Keratinocyte (primary cell): Measurements from ENCODE around the gene KIF26A. TPM values are rescaled to one million over a fixed set of nuclear protein-coding genes. Genes with fewer than 3 reads are reported as not detected.

Experiments
- DNase-seq: peaks from one replicate; pipeline ENCODE4 v3.0.0-alpha.2; 2011; ENCODE audit warnings: low read depth, missing footprints, low spot score
- FAIRE-seq: peaks from 2 replicates; lab custom pipeline; 2011; peaks lifted over from hg19 to GRCh38; lab: Jason Lieb, UNC
- H2AFZ ChIP-seq: 2 replicates; pipeline ENCODE4 v1.6.0; 2012; ENCODE audit warnings: low read length, control low read depth, inconsistent platforms; ENCODE audit not compliant: control insufficient read depth
- H3K27ac ChIP-seq: 2 replicates; pipeline ENCODE4 v1.5.1; 2011; ENCODE audit warnings: low read length; ENCODE audit not compliant: control insufficient read depth, insufficient read depth
- H3K27me3 ChIP-seq: 3 replicates; pipeline ENCODE4 v1.6.0; 2011; ENCODE audit warnings: low read length; ENCODE audit not compliant: control insufficient read depth, insufficient read depth; ENCODE audit errors: extremely low read depth
- H3K36me3 ChIP-seq, 2 experiments: 2 replicates in 1 of 2; 3 replicates in 1 of 2; pipeline ENCODE4 v1.5.1; 2011; ENCODE audit warnings: low read length in 2 of 2, mild to moderate bottlenecking in 1 of 2; ENCODE audit not compliant: control insufficient read depth in 2 of 2, insufficient read depth in 2 of 2; ENCODE audit errors: extremely low read depth in 1 of 2
- H3K4me1 ChIP-seq: 3 replicates; pipeline ENCODE4 v1.5.1; 2011; ENCODE audit warnings: low read length; ENCODE audit not compliant: control insufficient read depth, insufficient read depth; ENCODE audit errors: extremely low read depth
- H3K4me2 ChIP-seq: 3 replicates; pipeline ENCODE4 v1.6.0; 2011; ENCODE audit warnings: low read depth, low read length; ENCODE audit not compliant: control insufficient read depth, insufficient read depth; ENCODE audit errors: extremely low read depth
- H3K4me3 ChIP-seq, 3 experiments: fragments of 200-600 bp in 1 of 3; sonication (generic) in 1 of 3; 2 replicates in 2 of 3; 3 replicates in 1 of 3; pipeline ENCODE4 v1.5.1; 2011 to 2016; ENCODE audit warnings: low read length in 3 of 3, mild to moderate bottlenecking in 3 of 3, control low read depth in 2 of 3, inconsistent platforms in 1 of 3, low read depth in 1 of 3, mixed read lengths in 1 of 3, mixed run types in 1 of 3, moderate library complexity in 1 of 3; ENCODE audit not compliant: control insufficient read depth in 2 of 3, insufficient read depth in 2 of 3; ENCODE audit errors: extremely low read depth in 1 of 3
- H3K79me2 ChIP-seq: 2 replicates; pipeline ENCODE4 v1.6.0; 2012; ENCODE audit warnings: low read length; ENCODE audit not compliant: control insufficient read depth, insufficient read depth
- H3K9ac ChIP-seq: 3 replicates; pipeline ENCODE4 v1.6.0; 2011; ENCODE audit warnings: low read length; ENCODE audit not compliant: control insufficient read depth, insufficient read depth; ENCODE audit errors: extremely low read depth
- H3K9me1 ChIP-seq: 3 replicates; pipeline ENCODE4 v1.6.0; 2011; ENCODE audit warnings: low read length; ENCODE audit not compliant: control insufficient read depth, insufficient read depth; ENCODE audit errors: extremely low read depth
- H3K9me3 ChIP-seq: 2 replicates; pipeline ENCODE4 v1.5.1; 2012; ENCODE audit warnings: low read depth, low read length; ENCODE audit not compliant: control insufficient read depth
- H4K20me1 ChIP-seq: 3 replicates; pipeline ENCODE4 v1.6.0; 2011; ENCODE audit warnings: low read length; ENCODE audit not compliant: control insufficient read depth, insufficient read depth; ENCODE audit errors: extremely low read depth
- CTCF ChIP-seq, 3 experiments: IDR thresholded peaks in 1 of 3; conservative IDR thresholded peaks in 1 of 3; optimal IDR thresholded peaks in 1 of 3; 2 replicates in 2 of 3; 3 replicates in 1 of 3; pipeline versions ENCODE3 to v1.5.1; 2011; ENCODE audit warnings: low read length in 3 of 3, mild to moderate bottlenecking in 3 of 3, moderate library complexity in 2 of 3, control low read depth in 1 of 3, inconsistent platforms in 1 of 3; ENCODE audit not compliant: insufficient read depth in 2 of 3; ENCODE audit errors: extremely low read depth in 1 of 3
- EZH2 ChIP-seq: IDR thresholded peaks from one replicate; pipeline ENCODE4 v1.6.1; 2012; ENCODE audit warnings: inconsistent platforms, mild to moderate bottlenecking, low read length, moderate library complexity
- dilution Hi-C: fragments of 300-500 bp; cut with MboI; formaldehyde crosslinking; loops from one replicate; pipeline ENCODE4 v1.7.0; 2020; ENCODE audit warnings: low sequenced_read_pairs; ENCODE audit not compliant: extremely low pct_ligation_motif_present
- polyA plus RNA-seq, 5 experiments: library from polyadenylated mRNA; depleted of rRNA in 3 of 5; stranded (reverse) in 3 of 5; stranded (forward) in 1 of 5; unstranded in 1 of 5; fragments of >200 nt; gene quantifications; 1 replicate in 1 of 5; 2 replicates in 3 of 5; 3 replicates in 1 of 5; pipeline versions ENCODE4 v1.2.1 to v1.2.3, GENCODE V29; 2011 to 2012; ENCODE audit warnings: missing spikeins in 2 of 5, low read depth in 1 of 5, low replicate concordance in 1 of 5

Gene KIF26A
- polyA plus RNA-seq, 1 donor (not counting 4 experiments of a cell fraction or from before 2014, with no cell fraction given), result 0.07 TPM

- Histone ChIP-seq H3K4me3 (no peak overlapping the region), H3K27ac (no peak overlapping the region), H2AFZ (no peak overlapping the region), H3K36me3 (no peaks in the 10 kb centered on the region), H3K4me1 (no peaks in the 10 kb centered on the region), H3K9me1 (no peaks in the 10 kb centered on the region), H3K27me3 (peaks cover 4% of the 10 kb centered on the region), H3K9me3 (no peaks in the 10 kb centered on the region), H3K79me2 (no peaks in the 10 kb centered on the region), H3K9ac (no peak overlapping the region), H4K20me1 (no peaks in the 10 kb centered on the region), H3K4me2 (no peak overlapping the region)
- FAIRE-seq (no peak), DNase-seq (no peak)
- TF ChIP-seq EZH2, result no peak
- TF ChIP-seq CTCF (optimal IDR thresholded peaks at IDR 0.05 in 1 of 3, IDR thresholded peaks at IDR 0.05 in 1 of 3, conservative IDR thresholded peaks at IDR 0.05 in 1 of 3; ENCODE audit: extremely low read depth in 1 of 3, insufficient read depth in 2 of 3, low read length in 3 of 3), result no peak
- dilution Hi-C loops, result no loop called here
These were observed 47.1 kb upstream of the KIF26A start for GRCh38 chr14:104091061-104091926.

GRCh38 chr14:104091927-104092771 lies 46.2 kb upstream of the KIF26A start:
- TF ChIP-seq CTCF (optimal IDR thresholded peaks at IDR 0.05 in 1 of 3, IDR thresholded peaks at IDR 0.05 in 1 of 3, conservative IDR thresholded peaks at IDR 0.05 in 1 of 3; ENCODE audit: extremely low read depth in 1 of 3, insufficient read depth in 2 of 3, low read length in 3 of 3) (no peak), EZH2 (no peak)
- no peaks in the 10 kb centered on the region for H3K79me2 ChIP-seq
- H3K4me1 ChIP-seq, result no peaks in the 10 kb centered on the region
- H3K36me3 ChIP-seq, result no peaks in the 10 kb centered on the region
- no peak overlapping the region for H3K4me2 ChIP-seq
- H3K27ac ChIP-seq, result no peak overlapping the region
- no peaks in the 10 kb centered on the region for H3K9me3 ChIP-seq
- no peak overlapping the region for H3K4me3 ChIP-seq
- peaks cover 5% of the 10 kb centered on the region for H3K27me3 ChIP-seq
- H3K9me1 ChIP-seq, result no peaks in the 10 kb centered on the region
- dilution Hi-C loops, result no loop called here
- no peaks in the 10 kb centered on the region for H4K20me1 ChIP-seq
- no peak overlapping the region for H2AFZ ChIP-seq
- no peak overlapping the region for H3K9ac ChIP-seq
- FAIRE-seq (no peak), DNase-seq (no peak)
